GM12878 (cell line): ENCODE results near the gene KCNN3. TPM values are rescaled to one million over a fixed set of nuclear protein-coding genes. Genes with fewer than 3 reads are reported as not detected.

Experiments
- ATAC-seq: fragments of 200-7000 bp; cut with Tn5 transposase; 3 replicates; pipeline ENCODE4 v1.9.1; 2020; ENCODE audit warnings: mild to moderate bottlenecking, moderate library complexity
- BruUV-seq: library from RNA; stranded (reverse); fragments of 400-500 nt; replicated peaks from 2 replicates; lab custom pipeline; 2021; lab: Mats Ljungman, UMichigan
- CTCF ChIA-PET: fragments of 300-600 bp; sonication (Branson Sonifier 250); formaldehyde crosslinking; extraction: SDS; loops from one replicate; lab custom pipeline; 2021; ENCODE audit warnings: inconsistent platforms; lab: Yijun Ruan, JAX
- POLR2A ChIA-PET: fragments of 350-600 bp; formaldehyde crosslinking; extraction: SDS; loops from one replicate; lab custom pipeline; 2021; ENCODE audit warnings: inconsistent platforms; lab: Charles Lee
- RAD21 ChIA-PET: fragments of 300-600 bp; sonication (Branson Sonifier 250); formaldehyde crosslinking; loops from one replicate; lab custom pipeline; 2023; ENCODE audit warnings: antibody characterized with exemption; ENCODE audit not compliant: unreplicated experiment; lab: Charles Lee
- SMC1A ChIA-PET: fragments of 300-600 bp; sonication (Branson Sonifier 250); formaldehyde crosslinking; loops from one replicate; lab custom pipeline; 2023; ENCODE audit not compliant: unreplicated experiment, uncharacterized antibody; lab: Charles Lee
- DNase-seq: peaks from one replicate; pipeline ENCODE4 v3.0.0-alpha.2; 2011; ENCODE audit warnings: low read depth, low spot score
- FAIRE-seq: peaks from 3 replicates; lab custom pipeline; 2011; peaks lifted over from hg19 to GRCh38; lab: Jason Lieb, UNC
- H2AFZ ChIP-seq: 2 replicates; pipeline ENCODE4 v1.6.0; 2011; ENCODE audit warnings: low read depth, low read length, control low read depth; ENCODE audit not compliant: control insufficient read depth
- H3K27ac ChIP-seq: 2 replicates; pipeline ENCODE4 v1.5.1; 2011; ENCODE audit warnings: control low read depth; ENCODE audit not compliant: control insufficient read depth, insufficient read depth
- H3K27me3 ChIP-seq, 2 experiments: replicated peaks in 1 of 2; 2 replicates each; pipeline versions ENCODE4 v1.6.0 to v1.6.1; 2011; ENCODE audit warnings: low read length in 1 of 2; ENCODE audit not compliant: control insufficient read depth in 2 of 2, insufficient read depth in 2 of 2
- H3K36me3 ChIP-seq, 2 experiments: 2 replicates each; pipeline ENCODE4 v1.5.1; 2011; ENCODE audit warnings: low read length in 1 of 2; ENCODE audit not compliant: control insufficient read depth in 2 of 2, insufficient read depth in 2 of 2
- H3K4me1 ChIP-seq: 2 replicates; pipeline ENCODE4 v1.6.1; 2011; ENCODE audit warnings: mild to moderate bottlenecking, low read length, moderate library complexity, mixed read lengths; ENCODE audit not compliant: control insufficient read depth, insufficient read depth
- H3K4me2 ChIP-seq: 2 replicates; pipeline ENCODE4 v1.6.0; 2011; ENCODE audit warnings: control low read depth; ENCODE audit not compliant: control insufficient read depth, insufficient read depth
- H3K4me3 ChIP-seq: fragments of 200-600 bp; sonication (generic); 2 replicates; pipeline ENCODE4 v1.5.1; 2016
- H3K79me2 ChIP-seq: 2 replicates; pipeline ENCODE4 v1.6.0; 2011; ENCODE audit warnings: low read length; ENCODE audit not compliant: control insufficient read depth, insufficient read depth
- H3K9ac ChIP-seq: 2 replicates; pipeline ENCODE4 v1.8.0; 2011; ENCODE audit warnings: low read length, control low read depth, mixed read lengths; ENCODE audit not compliant: control insufficient read depth, insufficient read depth
- H3K9me3 ChIP-seq: replicated peaks from 3 replicates; pipeline ENCODE4 v1.5.1; 2011; ENCODE audit warnings: mild to moderate bottlenecking, low read length; ENCODE audit not compliant: control insufficient read depth, insufficient read depth
- H4K20me1 ChIP-seq: 2 replicates; pipeline ENCODE4 v1.6.0; 2011; ENCODE audit not compliant: control insufficient read depth, insufficient read depth
- CEBPZ ChIP-seq: fragments of 150-350 bp; IDR thresholded peaks from 2 replicates; pipeline ENCODE4 v1.6.1; 2016; ENCODE audit warnings: low read depth, low read length
- CHD2 ChIP-seq: IDR thresholded peaks from 2 replicates; pipeline ENCODE4 v1.6.1; 2011; ENCODE audit warnings: low read depth, low read length, improper control_type of control experiment, borderline replicate concordance
- CTCF ChIP-seq, 3 experiments: IDR thresholded peaks in 2 of 3; conservative IDR thresholded peaks in 1 of 3; 2 replicates each; pipeline ENCODE4 v1.5.1; 2011; ENCODE audit warnings: low read depth in 3 of 3, low read length in 3 of 3, mild to moderate bottlenecking in 3 of 3, control low read depth in 2 of 3, moderate library complexity in 2 of 3, inconsistent platforms in 1 of 3, mixed read lengths in 1 of 3; ENCODE audit not compliant: control insufficient read depth in 2 of 3, insufficient read depth in 1 of 3; ENCODE audit errors: extremely low read depth in 1 of 3
- EP300 ChIP-seq, 2 experiments: fragments of 150-350 bp in 1 of 2; IDR thresholded peaks; 2 replicates each; pipeline ENCODE4 v1.6.1; 2011 to 2012; ENCODE audit warnings: low read depth in 2 of 2, low read length in 2 of 2, borderline replicate concordance in 1 of 2, improper control_type of control experiment in 1 of 2, inconsistent platforms in 1 of 2; ENCODE audit not compliant: control insufficient read depth in 1 of 2
- MYB ChIP-seq: fragments of 150-350 bp; IDR thresholded peaks from 2 replicates; pipeline ENCODE4 v1.6.1; 2014; ENCODE audit warnings: mild to moderate bottlenecking, low read depth, low read length, borderline replicate concordance
- PAX8 ChIP-seq: fragments of 450-650 bp; IDR thresholded peaks from 2 replicates; pipeline ENCODE4 v1.6.1; 2017; ENCODE audit warnings: mild to moderate bottlenecking, moderate library complexity
- SMARCA5 ChIP-seq: fragments of 450-650 bp; IDR thresholded peaks from 2 replicates; pipeline ENCODE4 v1.6.1; 2017; ENCODE audit warnings: mild to moderate bottlenecking
- SRF ChIP-seq, 2 experiments: IDR thresholded peaks; 2 replicates each; pipeline ENCODE4 v1.6.1; 2011; ENCODE audit warnings: low read depth in 2 of 2, low read length in 2 of 2, mild to moderate bottlenecking in 1 of 2, moderate library complexity in 1 of 2
- ZNF24 ChIP-seq: fragments of 450-650 bp; IDR thresholded peaks from 2 replicates; pipeline ENCODE4 v1.6.1; 2017; ENCODE audit warnings: antibody characterized with exemption, mild to moderate bottlenecking
- WGBS: methylation state at CpG from one replicate; pipeline ENCODE4 v1.1.6; 2016; ENCODE audit warnings: low lambda C conversion rate; ENCODE audit not compliant: insufficient replicate concordance, insufficient coverage; ENCODE audit errors: missing lambda C conversion rate; 5-methylcytosine and 5-hydroxymethylcytosine counted together
- in situ Hi-C: fragments of 300-500 bp; cut with MboI; formaldehyde crosslinking; loops from 9 replicates; pipeline ENCODE4 v1.14.3; 2018; ENCODE audit warnings: mixed read lengths
- intact Hi-C: fragments of 100-400 bp; cut with micrococcal nuclease; formaldehyde crosslinking; loops from one replicate; pipeline ENCODE4 v1.14.2; 2022; ENCODE audit not compliant: unreplicated experiment
- polyA plus RNA-seq, 11 experiments: library from polyadenylated mRNA; depleted of rRNA in 4 of 11; unstranded in 6 of 11; stranded (reverse) in 5 of 11; fragments of >200 nt; fragmentation: Nextera tagmentation in 4 of 11; fragmentation: Illumina TruSeq in 1 of 11; extraction: Ambion mirVana in 4 of 11; extraction: Trizol in 1 of 11; gene quantifications; 1 replicate in 1 of 11; 2 replicates in 10 of 11; pipeline versions ENCODE4 v1.2.1 to v1.2.3, GENCODE V29; 2011 to 2016; ENCODE audit warnings: inconsistent platforms in 2 of 11, missing spikeins in 2 of 11, low read depth in 1 of 11
- total RNA-seq, 4 experiments: library from RNA; depleted of rRNA in 3 of 4; stranded (reverse); fragments of >200 nt in 3 of 4; fragmentation: Illumina TruSeq in 1 of 4; extraction: Trizol in 1 of 4; gene quantifications; 2 replicates each; pipeline versions ENCODE4 v1.2.1 to v1.2.3, GENCODE V29; 2013 to 2021
- TF ChIP-seq, protein P1 (sequence below): fragments of 450-650 bp; IDR thresholded peaks from 2 replicates; pipeline ENCODE4 v1.6.1; 2018; ENCODE audit warnings: borderline replicate concordance, mild to moderate bottlenecking; ENCODE audit not compliant: partially characterized antibody
- TF ChIP-seq, protein P2 (sequence below): IDR thresholded peaks from 2 replicates; pipeline ENCODE4 v1.6.1; 2012; ENCODE audit warnings: mild to moderate bottlenecking, low read depth, low read length

KCNN3 gene
- total and polyA plus RNA-seq, 10 of the 15 experiments (the other 5 are each of a cell fraction or from before 2014, with no cell fraction given): 3.5 to 26.4 (median 14.9) TPM

GRCh38 chr1:154841384-154841783, 28.7 kb downstream of the KCNN3 start:
- no peaks in the 10 kb centered on the region for H3K9me3 ChIP-seq
- ChIA-PET RAD21 (interaction anchor here (2.0 kb wide), 1 partner anchor 32 kb away, joined by 4 read pairs; no protein-coding TSS in a partner anchor), POLR2A (interaction anchor here (0.5 to 2.9 kb wide), 5 partner anchors 12 to 56 kb away, joined by 3 to 14 read pairs (median 5); partner anchors contain the start of gene KCNN3), SMC1A (interaction anchor here (0.8 to 3.2 kb wide), 3 partner anchors 24 to 29 kb away, joined by 3 to 9 read pairs (median 4); partner anchors contain the start of gene KCNN3), CTCF (no interaction called here)
- no peak overlapping the region for H3K4me2 ChIP-seq
- H3K9ac ChIP-seq: no peak overlapping the region
- H3K36me3 ChIP-seq: peaks cover 0 to 11% of the 10 kb centered on the region in 2 experiments; a peak in 2 of 4 replicates
- FAIRE-seq (no peak), DNase-seq (no peak), ATAC-seq (no peak)
- H3K27me3 ChIP-seq: no peaks in the 10 kb centered on the region
- H3K79me2 ChIP-seq: peaks cover 57% of the 10 kb centered on the region
- H3K27ac ChIP-seq: no peak overlapping the region; the same call in 1 of the 2 replicates
- no TSS peak for BruUV-seq
- peaks cover 3% of the 10 kb centered on the region for H4K20me1 ChIP-seq
- WGBS: 90% methylated on average over 4 of the region's 4 CpGs
- H3K4me1 ChIP-seq: peaks cover 64% of the 10 kb centered on the region
- intact Hi-C loops: no loop called here
- H2AFZ ChIP-seq: no peak overlapping the region
- no peak overlapping the region for H3K4me3 ChIP-seq
- in situ Hi-C loops: no loop called here
- TF ChIP-seq EP300 (IDR thresholded peaks at IDR 0.05; ENCODE audit: borderline replicate concordance in 1 of 2, control insufficient read depth in 1 of 2, low read depth in 2 of 2, low read length in 2 of 2) (no peak), ZNF24 (no peak), CEBPZ (no peak), PAX8 (no peak), CHD2 (no peak), SRF (IDR thresholded peaks at IDR 0.05; ENCODE audit: low read depth in 2 of 2, low read length in 2 of 2) (no peak), SMARCA5 (no peak), MYB (no peak), CTCF (IDR thresholded peaks at IDR 0.05 in 2 of 3, conservative IDR thresholded peaks at IDR 0.05 in 1 of 3; ENCODE audit: control insufficient read depth in 2 of 3, extremely low read depth in 1 of 3, insufficient read depth in 1 of 3, low read depth in 3 of 3, low read length in 3 of 3) (no peak)
- TF ChIP-seq, protein P1, sequence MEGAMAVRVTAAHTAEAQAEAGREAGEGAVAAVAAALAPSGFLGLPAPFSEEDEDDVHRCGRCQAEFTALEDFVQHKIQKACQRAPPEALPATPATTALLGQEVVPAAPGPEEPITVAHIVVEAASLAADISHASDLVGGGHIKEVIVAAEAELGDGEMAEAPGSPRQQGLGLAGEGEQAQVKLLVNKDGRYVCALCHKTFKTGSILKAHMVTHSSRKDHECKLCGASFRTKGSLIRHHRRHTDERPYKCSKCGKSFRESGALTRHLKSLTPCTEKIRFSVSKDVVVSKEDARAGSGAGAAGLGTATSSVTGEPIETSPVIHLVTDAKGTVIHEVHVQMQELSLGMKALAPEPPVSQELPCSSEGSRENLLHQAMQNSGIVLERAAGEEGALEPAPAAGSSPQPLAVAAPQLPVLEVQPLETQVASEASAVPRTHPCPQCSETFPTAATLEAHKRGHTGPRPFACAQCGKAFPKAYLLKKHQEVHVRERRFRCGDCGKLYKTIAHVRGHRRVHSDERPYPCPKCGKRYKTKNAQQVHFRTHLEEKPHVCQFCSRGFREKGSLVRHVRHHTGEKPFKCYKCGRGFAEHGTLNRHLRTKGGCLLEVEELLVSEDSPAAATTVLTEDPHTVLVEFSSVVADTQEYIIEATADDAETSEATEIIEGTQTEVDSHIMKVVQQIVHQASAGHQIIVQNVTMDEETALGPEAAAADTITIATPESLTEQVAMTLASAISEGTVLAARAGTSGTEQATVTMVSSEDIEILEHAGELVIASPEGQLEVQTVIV: no peak
- TF ChIP-seq, protein P2, sequence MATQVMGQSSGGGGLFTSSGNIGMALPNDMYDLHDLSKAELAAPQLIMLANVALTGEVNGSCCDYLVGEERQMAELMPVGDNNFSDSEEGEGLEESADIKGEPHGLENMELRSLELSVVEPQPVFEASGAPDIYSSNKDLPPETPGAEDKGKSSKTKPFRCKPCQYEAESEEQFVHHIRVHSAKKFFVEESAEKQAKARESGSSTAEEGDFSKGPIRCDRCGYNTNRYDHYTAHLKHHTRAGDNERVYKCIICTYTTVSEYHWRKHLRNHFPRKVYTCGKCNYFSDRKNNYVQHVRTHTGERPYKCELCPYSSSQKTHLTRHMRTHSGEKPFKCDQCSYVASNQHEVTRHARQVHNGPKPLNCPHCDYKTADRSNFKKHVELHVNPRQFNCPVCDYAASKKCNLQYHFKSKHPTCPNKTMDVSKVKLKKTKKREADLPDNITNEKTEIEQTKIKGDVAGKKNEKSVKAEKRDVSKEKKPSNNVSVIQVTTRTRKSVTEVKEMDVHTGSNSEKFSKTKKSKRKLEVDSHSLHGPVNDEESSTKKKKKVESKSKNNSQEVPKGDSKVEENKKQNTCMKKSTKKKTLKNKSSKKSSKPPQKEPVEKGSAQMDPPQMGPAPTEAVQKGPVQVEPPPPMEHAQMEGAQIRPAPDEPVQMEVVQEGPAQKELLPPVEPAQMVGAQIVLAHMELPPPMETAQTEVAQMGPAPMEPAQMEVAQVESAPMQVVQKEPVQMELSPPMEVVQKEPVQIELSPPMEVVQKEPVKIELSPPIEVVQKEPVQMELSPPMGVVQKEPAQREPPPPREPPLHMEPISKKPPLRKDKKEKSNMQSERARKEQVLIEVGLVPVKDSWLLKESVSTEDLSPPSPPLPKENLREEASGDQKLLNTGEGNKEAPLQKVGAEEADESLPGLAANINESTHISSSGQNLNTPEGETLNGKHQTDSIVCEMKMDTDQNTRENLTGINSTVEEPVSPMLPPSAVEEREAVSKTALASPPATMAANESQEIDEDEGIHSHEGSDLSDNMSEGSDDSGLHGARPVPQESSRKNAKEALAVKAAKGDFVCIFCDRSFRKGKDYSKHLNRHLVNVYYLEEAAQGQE: no peak
